Suprapubic skin (tissue), 4 donors: ENCODE results near the gene PRRX2. TPM values are rescaled to one million over a fixed set of nuclear protein-coding genes. Genes with fewer than 3 reads are reported as not detected.

Experiments
- DNase-seq, 2 donors: peaks; one replicate each; pipeline ENCODE4 v3.0.0-alpha.2; 2019; ENCODE audit warnings: low spot score in 2 of 2
- H3K27ac ChIP-seq: fragments of 200-600 bp; sonication (generic); one replicate; pipeline ENCODE4 v1.5.1; 2019
- H3K27me3 ChIP-seq: fragments of 200-600 bp; sonication (generic); one replicate; pipeline ENCODE4 v1.5.1; 2019
- H3K36me3 ChIP-seq: fragments of 200-600 bp; sonication (generic); one replicate; pipeline ENCODE4 v1.5.1; 2019
- H3K4me1 ChIP-seq: fragments of 200-600 bp; sonication (generic); one replicate; pipeline ENCODE4 v1.5.1; 2019
- H3K4me3 ChIP-seq: fragments of 200-600 bp; sonication (generic); one replicate; pipeline ENCODE4 v1.5.1; 2019; ENCODE audit warnings: mild to moderate bottlenecking
- H3K9me3 ChIP-seq: fragments of 200-600 bp; sonication (generic); one replicate; pipeline ENCODE4 v1.5.1; 2019
- EP300 ChIP-seq: sonication (generic); formaldehyde crosslinking; IDR thresholded peaks from one replicate; pipeline ENCODE4 v1.6.1; 2017; ENCODE audit warnings: antibody characterized with exemption
- POLR2A ChIP-seq, 2 donors: fragments of 450-650 bp; IDR thresholded peaks; one replicate each; pipeline ENCODE4 v1.6.1; 2017; ENCODE audit warnings: antibody characterized with exemption in 2 of 2, mild to moderate bottlenecking in 2 of 2, moderate library complexity in 2 of 2
- POLR2AphosphoS5 ChIP-seq, 3 donors: sonication (generic); formaldehyde crosslinking; IDR thresholded peaks; one replicate each; pipeline ENCODE4 v1.6.1; 2017; ENCODE audit warnings: antibody characterized with exemption in 3 of 3
- WGBS: methylation state at CpG from one replicate; pipeline ENCODE4 v1.1.5; 2018; 5-methylcytosine and 5-hydroxymethylcytosine counted together
- total RNA-seq, 4 donors: library from RNA; depleted of rRNA; stranded (reverse); fragments of >200 nt; gene quantifications; one replicate each; pipeline ENCODE4 v1.1.0, GENCODE V29; 2016
- TF ChIP-seq, protein P1 (sequence below), 2 donors: fragments of 200-600 bp in 1 of 2; fragments of 450-650 bp in 1 of 2; sonication (generic) in 1 of 2; IDR thresholded peaks; one replicate each; pipeline ENCODE4 v1.5.1; 2016 to 2019; ENCODE audit warnings: antibody characterized with exemption in 2 of 2, mild to moderate bottlenecking in 1 of 2, moderate library complexity in 1 of 2

Gene PRRX2
- total RNA-seq, 4 donors from 2014 or later: 9.9 to 16.9 (median 14.0) TPM

DNA sequence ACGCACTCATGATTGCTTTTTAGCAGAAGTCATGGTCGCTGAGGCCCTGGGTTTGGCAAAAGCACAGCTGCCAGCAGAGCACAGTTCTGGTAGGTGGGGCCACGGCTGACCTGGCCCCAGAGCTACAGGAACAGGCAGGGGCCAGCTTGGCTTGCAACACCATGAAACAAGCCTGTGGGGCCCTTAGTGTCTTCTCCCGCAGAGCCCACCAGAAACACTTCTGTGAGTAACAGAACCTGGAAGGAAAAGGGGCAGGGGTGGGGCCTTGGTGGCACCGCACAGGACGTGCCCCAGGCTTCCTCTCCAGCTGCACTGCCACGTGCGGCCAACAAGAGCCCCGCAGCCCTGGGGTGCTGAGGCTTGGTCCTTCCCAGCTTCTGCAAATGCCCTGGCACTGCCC lies 28.3 kb upstream of the PRRX2 start:
- Histone ChIP-seq H3K4me3 (no peak overlapping the region), H3K36me3 (peaks cover 69% of the 10 kb centered on the region), H3K4me1 (peaks cover 34% of the 10 kb centered on the region), H3K27me3 (no peaks in the 10 kb centered on the region), H3K9me3 (no peaks in the 10 kb centered on the region), H3K27ac (no peak overlapping the region)
- no peak for DNase-seq
- WGBS: 72% methylated on average over 6 of the region's 9 CpGs
- TF ChIP-seq POLR2A (IDR thresholded peaks at IDR 0.05): no peak
- TF ChIP-seq POLR2AphosphoS5 (IDR thresholded peaks at IDR 0.05): no peak
- TF ChIP-seq, protein P1, sequence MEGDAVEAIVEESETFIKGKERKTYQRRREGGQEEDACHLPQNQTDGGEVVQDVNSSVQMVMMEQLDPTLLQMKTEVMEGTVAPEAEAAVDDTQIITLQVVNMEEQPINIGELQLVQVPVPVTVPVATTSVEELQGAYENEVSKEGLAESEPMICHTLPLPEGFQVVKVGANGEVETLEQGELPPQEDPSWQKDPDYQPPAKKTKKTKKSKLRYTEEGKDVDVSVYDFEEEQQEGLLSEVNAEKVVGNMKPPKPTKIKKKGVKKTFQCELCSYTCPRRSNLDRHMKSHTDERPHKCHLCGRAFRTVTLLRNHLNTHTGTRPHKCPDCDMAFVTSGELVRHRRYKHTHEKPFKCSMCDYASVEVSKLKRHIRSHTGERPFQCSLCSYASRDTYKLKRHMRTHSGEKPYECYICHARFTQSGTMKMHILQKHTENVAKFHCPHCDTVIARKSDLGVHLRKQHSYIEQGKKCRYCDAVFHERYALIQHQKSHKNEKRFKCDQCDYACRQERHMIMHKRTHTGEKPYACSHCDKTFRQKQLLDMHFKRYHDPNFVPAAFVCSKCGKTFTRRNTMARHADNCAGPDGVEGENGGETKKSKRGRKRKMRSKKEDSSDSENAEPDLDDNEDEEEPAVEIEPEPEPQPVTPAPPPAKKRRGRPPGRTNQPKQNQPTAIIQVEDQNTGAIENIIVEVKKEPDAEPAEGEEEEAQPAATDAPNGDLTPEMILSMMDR (IDR thresholded peaks at IDR 0.05): no peak

DNA sequence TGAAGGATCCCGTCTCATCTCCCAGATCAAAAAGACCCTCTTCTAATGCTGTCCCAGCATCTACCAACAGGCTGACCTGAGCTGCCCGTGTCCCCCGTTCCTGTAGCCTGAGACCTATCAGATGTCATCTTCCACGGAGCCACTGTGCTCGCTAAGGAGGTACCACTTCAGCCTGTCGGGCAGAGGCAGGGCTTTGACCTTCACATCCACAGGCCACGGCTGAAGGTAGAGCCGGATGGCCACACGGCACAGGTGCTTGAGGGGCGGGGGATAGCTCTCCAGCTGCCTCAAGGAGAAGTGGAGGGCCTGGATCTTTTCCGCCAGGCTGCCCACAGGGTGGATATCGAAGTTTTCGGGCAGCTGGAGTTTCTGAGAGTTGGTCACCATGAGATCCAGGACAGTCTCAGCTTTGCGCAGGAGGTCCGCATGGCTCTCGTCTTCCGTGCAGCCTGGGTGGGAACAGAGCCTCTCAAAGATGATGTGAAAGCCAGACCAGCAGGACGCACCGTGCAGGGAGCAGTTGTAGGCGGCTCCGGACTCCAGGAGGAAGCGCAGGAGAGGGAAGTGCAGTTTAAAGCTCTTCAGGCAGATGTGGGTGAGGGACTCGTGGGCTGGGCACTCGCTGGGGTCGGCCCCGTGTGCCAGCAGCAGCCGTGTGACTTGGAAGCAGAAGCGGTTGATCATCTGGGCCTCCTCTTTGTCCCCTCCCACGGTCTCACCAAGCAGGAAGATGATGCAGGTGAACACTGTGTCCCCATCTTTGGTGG lies 27.6 kb upstream of the PRRX2 start:
- Histone ChIP-seq H3K9me3 (no peaks in the 10 kb centered on the region), H3K27ac (no peak overlapping the region), H3K36me3 (peaks cover 66% of the 10 kb centered on the region), H3K4me1 (peaks cover 35% of the 10 kb centered on the region), H3K27me3 (no peaks in the 10 kb centered on the region), H3K4me3 (no peak overlapping the region)
- 83% methylated on average over 22 of the region's 29 CpGs for WGBS
- DNase-seq: no peak
- TF ChIP-seq POLR2AphosphoS5 (IDR thresholded peaks at IDR 0.05): no peak
- TF ChIP-seq EP300: no peak
- TF ChIP-seq POLR2A (IDR thresholded peaks at IDR 0.05): no peak
- TF ChIP-seq, protein P1 (IDR thresholded peaks at IDR 0.05): no peak

DNA sequence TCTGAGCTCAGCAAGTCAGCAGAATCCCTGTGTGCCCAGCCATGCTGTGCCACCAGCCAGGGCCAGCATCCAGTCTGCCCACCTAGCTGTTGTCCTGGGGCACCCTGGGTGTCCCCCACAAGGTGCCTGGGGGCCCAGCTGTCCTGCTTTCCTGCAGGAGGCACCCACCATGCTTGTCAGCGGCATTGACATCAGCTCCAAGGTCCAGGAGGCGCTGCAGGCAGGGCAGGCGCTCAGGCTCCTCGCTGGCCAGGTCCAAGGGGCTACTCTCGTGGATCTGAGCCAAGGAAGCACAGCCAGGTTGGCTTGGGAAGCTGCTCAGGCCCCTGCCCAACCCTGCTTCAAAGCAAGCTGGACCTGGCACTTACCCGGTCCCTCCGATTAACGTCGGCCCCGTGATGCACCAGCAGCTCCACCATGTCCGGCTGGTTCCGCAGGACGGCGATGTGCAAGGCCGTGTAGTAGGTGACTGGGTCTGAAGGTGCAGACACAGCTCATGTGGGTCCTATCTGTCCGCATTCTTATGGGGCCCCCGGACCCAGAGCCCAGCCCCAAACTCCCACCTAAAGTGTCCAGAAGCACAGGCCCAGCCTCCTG lies 26.3 kb upstream of the PRRX2 start:
- Histone ChIP-seq H3K27ac (no peak overlapping the region), H3K4me3 (no peak overlapping the region), H3K36me3 (peaks cover 53% of the 10 kb centered on the region), H3K27me3 (no peaks in the 10 kb centered on the region), H3K9me3 (no peaks in the 10 kb centered on the region), H3K4me1 (peaks cover 37% of the 10 kb centered on the region)
- WGBS: 86% methylated on average over 6 of the region's 17 CpGs
- no peak for TF ChIP-seq POLR2A (IDR thresholded peaks at IDR 0.05)
- no peak for TF ChIP-seq POLR2AphosphoS5 (IDR thresholded peaks at IDR 0.05)
- TF ChIP-seq, protein P1 (IDR thresholded peaks at IDR 0.05): no peak
- no peak for TF ChIP-seq EP300
- no peak for DNase-seq

DNA sequence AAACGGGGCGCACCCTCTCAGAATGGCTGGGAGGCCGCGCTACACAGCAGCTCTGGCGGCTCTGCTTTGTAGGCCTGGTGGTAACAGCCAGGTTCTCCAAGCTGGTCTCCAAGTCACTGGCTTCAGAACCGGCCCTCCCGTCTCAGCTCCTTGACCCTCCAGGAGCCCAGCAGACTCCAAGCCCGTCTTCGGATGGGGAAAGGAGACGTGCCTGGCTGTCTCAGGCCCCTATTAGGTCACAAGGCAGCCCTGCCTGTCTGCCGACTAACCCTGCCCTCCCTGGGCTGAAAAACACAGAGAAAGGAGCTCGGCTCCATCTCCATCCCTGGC lies 25.7 kb upstream of the PRRX2 start:
- WGBS: 44% methylated on average over 12 of the region's 12 CpGs
- Histone ChIP-seq H3K4me1 (peaks cover 39% of the 10 kb centered on the region), H3K27ac (peak overlapping the region; percentile 39), H3K27me3 (no peaks in the 10 kb centered on the region), H3K36me3 (peaks cover 47% of the 10 kb centered on the region), H3K9me3 (no peaks in the 10 kb centered on the region), H3K4me3 (no peak overlapping the region)
- TF ChIP-seq POLR2A (IDR thresholded peaks at IDR 0.05) (no peak), POLR2AphosphoS5 (IDR thresholded peaks at IDR 0.05) (no peak), EP300 (no peak)
- TF ChIP-seq, protein P1 (IDR thresholded peaks at IDR 0.05): no peak
- DNase-seq: no peak

DNA sequence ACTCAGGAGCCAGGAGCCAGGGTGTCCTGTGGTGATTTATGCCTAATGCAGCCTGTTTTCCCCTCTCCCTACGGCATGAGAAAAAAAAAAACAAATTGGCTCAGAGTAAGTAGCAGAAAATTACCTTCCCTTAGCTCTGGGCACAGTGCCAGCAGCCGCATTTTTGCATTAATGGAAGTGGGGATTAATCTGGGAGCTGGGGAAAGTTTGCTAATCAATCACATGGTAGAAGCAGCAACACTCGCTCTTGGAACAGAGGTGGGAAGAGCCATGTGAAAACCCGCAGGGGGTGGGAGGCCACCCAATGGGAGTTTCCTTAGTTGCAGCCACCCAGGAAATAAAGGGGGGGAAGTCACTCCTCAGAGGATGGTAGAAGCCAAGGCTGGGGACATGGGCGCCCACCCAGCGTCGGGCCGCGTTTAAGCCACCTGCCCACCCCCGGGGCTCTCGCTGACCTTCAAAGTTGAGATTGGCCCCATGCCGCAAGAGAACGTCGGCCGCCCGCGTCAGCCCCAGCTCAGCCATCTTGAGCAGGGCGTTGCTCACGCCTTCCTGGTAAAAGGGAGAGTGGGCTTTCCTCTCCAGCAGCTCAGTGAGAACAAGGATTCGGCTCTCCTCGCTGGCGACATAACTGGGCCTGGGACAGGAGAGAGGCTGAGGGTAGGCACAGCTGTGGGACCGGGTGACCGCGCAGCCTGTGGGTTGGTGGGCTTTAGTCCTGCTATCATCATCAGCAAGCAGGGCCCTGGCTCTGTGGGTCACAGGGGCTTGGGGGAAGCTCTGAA lies 25.2 kb upstream of the PRRX2 start:
- Histone ChIP-seq H3K4me1 (peaks cover 45% of the 10 kb centered on the region), H3K36me3 (peaks cover 42% of the 10 kb centered on the region), H3K4me3 (peak overlapping the region; percentile 99), H3K27me3 (no peaks in the 10 kb centered on the region), H3K27ac (peak overlapping the region; percentile 60), H3K9me3 (no peaks in the 10 kb centered on the region)
- no peak for DNase-seq
- TF ChIP-seq POLR2AphosphoS5 (IDR thresholded peaks at IDR 0.05) (no peak), EP300 (no peak), POLR2A (IDR thresholded peaks at IDR 0.05) (no peak)
- TF ChIP-seq, protein P1 (IDR thresholded peaks at IDR 0.05): no peak
- 49% methylated on average over 22 of the region's 25 CpGs for WGBS
